GM12873 (cell line): ENCODE data around the gene ATP8A2.

Source experiments
- TF ChIP-seq, protein P1 (sequence below): IDR thresholded peaks from 2 replicates; pipeline ENCODE4 v1.5.1; 2012; ENCODE audit warnings: low read depth, mild to moderate bottlenecking, moderate library complexity, low read length, control low read depth; ENCODE audit not compliant: insufficient read depth; ENCODE audit errors: missing control alignments

Gene ATP8A2

DNA sequence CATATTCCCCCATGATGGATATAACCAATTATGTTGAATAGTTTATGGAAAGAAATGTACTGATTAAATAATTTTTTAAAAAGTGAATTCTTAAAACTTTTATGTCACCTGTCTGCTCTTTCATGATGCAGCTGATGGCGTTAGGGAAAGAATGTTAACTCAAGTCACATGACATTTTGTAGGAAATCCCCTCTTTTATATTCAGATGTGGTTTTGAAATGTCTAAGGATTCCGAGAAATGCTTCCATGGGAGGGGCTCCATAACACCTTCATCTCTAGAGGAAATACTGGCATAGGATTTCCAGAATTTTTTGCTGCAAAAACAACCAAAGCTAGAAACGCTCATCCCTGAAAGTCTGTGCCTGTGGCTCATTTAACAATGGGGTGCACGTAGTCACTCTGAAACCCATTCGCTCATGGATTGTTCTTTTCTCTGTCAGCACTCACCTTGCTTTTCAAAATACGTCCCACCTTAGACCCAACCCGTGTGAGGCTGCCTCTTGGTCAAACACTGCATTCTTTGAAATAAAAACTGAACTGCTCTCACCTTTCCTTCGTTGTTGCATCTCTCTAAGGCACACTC, 391.1 kb downstream of the ATP8A2 start:
- TF ChIP-seq, protein P1, sequence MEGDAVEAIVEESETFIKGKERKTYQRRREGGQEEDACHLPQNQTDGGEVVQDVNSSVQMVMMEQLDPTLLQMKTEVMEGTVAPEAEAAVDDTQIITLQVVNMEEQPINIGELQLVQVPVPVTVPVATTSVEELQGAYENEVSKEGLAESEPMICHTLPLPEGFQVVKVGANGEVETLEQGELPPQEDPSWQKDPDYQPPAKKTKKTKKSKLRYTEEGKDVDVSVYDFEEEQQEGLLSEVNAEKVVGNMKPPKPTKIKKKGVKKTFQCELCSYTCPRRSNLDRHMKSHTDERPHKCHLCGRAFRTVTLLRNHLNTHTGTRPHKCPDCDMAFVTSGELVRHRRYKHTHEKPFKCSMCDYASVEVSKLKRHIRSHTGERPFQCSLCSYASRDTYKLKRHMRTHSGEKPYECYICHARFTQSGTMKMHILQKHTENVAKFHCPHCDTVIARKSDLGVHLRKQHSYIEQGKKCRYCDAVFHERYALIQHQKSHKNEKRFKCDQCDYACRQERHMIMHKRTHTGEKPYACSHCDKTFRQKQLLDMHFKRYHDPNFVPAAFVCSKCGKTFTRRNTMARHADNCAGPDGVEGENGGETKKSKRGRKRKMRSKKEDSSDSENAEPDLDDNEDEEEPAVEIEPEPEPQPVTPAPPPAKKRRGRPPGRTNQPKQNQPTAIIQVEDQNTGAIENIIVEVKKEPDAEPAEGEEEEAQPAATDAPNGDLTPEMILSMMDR: no peak

DNA sequence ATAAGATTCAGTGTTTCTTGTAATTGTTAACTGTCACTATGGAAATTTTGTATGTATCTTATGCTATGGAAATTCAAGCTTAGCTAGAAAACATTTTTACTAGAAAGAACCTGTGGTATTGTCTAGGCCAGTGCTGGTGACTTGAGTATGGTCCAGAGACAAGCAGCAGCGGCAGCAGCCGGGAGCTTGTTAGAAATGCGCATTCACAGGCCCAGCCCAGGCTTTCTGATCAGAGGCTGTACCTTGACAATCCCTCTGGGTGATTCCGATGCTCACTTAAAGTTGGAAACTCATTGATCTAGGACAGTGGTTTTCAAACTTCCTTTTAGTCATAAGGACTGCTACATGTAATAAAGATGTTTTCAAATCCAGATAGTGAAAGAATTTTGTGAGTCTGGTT, 392.6 kb downstream of the ATP8A2 start:
- TF ChIP-seq, protein P1: no peak

DNA sequence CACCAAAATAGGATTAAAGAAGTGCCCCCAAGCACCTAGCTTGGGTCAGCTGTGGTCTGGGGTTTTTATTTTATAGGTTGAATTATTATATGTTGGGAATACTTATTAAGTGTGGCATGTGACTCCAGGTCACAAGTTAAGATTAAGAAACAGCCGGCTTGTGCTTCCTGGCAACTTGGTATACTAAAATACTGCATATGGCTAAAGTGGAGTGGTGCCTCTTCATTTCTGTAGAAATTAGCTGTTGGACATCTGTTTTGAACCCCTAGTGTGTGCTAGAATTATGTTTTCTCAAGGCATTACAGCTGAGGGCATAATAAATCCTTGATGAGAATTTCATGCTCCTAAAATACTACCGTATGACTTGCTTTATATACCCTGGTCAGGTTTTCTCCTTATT, 393.5 kb downstream of the ATP8A2 start:
- TF ChIP-seq, protein P1: no peak

DNA sequence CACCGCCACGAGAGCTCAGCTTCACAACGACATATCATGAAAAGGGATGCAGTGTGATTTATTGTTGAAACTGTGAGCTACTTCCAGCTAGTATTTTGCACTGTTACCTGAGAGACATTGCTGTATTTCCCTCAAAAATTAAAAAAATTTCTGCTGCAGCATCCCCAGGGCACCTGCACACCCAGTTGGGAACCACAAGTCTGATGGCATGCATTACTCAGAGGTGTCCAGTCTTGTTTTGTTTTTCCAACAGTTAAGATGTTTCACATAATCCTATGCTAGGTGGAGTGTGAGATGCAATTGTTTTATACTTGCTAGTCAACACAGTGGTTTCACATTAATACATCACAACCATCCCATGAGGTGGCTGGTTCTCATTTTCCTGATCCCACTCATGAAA, 394.8 kb downstream of the ATP8A2 start:
- TF ChIP-seq, protein P1: no peak

DNA sequence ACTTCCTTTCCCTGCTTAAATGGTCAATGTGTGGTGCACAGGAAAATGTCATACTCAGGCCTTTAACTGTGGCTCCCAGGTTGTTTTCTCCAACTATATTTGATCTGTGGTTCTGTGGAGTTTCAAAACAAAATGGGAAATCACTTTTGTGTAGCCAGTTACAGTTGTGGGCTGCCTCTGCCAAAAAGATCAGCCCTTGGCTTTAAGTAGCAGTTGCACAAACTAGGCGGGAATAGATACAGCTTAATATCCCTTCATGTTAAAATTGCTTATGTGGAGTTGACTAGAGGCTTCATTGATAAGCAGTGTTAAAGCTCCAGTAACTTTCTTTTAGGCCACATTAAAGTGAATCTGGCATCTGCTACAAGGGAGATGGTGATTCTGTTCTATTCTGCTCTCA, 395.2 kb downstream of the ATP8A2 start:
- TF ChIP-seq, protein P1: no peak

DNA sequence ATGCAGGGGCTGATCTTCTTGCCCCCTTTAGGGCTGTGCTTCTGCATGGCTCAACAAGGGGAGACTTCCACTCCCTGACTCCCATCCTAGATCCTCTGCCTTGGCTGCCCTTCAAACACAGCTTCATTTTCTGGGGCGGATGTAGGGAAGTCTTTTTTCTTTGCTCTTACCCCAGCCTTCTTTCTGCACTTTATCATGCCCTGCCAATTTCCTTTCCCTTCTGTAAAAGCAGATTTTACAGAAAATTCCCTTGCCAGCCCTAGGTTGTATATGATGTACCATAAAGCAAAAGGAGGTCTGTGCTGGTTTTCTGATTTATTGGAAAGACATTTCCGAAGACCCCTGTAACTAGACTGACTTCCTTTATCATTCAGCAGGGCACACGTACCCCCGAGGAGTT, 396.6 kb downstream of the ATP8A2 start:
- TF ChIP-seq, protein P1: no peak

DNA sequence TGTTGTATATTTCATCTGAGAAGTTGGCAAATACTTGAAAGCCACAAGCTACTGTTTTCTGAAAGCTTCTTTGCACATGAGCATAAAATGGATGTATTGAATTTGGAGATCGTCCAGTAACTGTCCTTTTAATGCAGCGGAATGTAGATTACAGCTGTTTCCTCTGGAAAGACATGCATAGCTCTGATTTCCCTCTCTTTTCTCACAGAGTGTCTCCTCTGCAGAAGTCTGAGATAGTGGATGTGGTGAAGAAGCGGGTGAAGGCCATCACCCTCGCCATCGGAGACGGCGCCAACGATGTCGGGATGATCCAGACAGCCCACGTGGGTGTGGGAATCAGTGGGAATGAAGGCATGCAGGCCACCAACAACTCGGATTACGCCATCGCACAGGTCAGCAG, 397.1 kb downstream of the ATP8A2 start:
- TF ChIP-seq, protein P1: no peak
